T-helper 1 cell treated with Interleukin-12 subunit alpha and Interleukin-12 subunit beta and Interleukin-4 antibody, amounts not matched to agents 30 μg/mL and 1 μg/mL, for 36 hours (primary cell): Measurements from ENCODE around the gene IP6K3.

Experiments
- H3K27ac Mint-ChIP-seq: one replicate; pipeline ENCODE4 v1.8.0; 2021; ENCODE audit warnings: mild to moderate bottlenecking, mixed read lengths
- H3K27me3 Mint-ChIP-seq: one replicate; pipeline ENCODE4 v1.8.0; 2021; ENCODE audit warnings: low read depth, mixed read lengths
- H3K36me3 Mint-ChIP-seq: one replicate; pipeline ENCODE4 v1.8.0; 2021; ENCODE audit warnings: low read depth, mixed read lengths
- H3K4me1 Mint-ChIP-seq: one replicate; pipeline ENCODE4 v1.8.0; 2021; ENCODE audit warnings: low read depth, mixed read lengths
- H3K4me3 Mint-ChIP-seq: one replicate; pipeline ENCODE4 v1.8.0; 2021; ENCODE audit warnings: mild to moderate bottlenecking, moderate library complexity, mixed read lengths
- H3K9me3 Mint-ChIP-seq: one replicate; pipeline ENCODE4 v1.8.0; 2021; ENCODE audit warnings: mixed read lengths

Gene IP6K3

DNA sequence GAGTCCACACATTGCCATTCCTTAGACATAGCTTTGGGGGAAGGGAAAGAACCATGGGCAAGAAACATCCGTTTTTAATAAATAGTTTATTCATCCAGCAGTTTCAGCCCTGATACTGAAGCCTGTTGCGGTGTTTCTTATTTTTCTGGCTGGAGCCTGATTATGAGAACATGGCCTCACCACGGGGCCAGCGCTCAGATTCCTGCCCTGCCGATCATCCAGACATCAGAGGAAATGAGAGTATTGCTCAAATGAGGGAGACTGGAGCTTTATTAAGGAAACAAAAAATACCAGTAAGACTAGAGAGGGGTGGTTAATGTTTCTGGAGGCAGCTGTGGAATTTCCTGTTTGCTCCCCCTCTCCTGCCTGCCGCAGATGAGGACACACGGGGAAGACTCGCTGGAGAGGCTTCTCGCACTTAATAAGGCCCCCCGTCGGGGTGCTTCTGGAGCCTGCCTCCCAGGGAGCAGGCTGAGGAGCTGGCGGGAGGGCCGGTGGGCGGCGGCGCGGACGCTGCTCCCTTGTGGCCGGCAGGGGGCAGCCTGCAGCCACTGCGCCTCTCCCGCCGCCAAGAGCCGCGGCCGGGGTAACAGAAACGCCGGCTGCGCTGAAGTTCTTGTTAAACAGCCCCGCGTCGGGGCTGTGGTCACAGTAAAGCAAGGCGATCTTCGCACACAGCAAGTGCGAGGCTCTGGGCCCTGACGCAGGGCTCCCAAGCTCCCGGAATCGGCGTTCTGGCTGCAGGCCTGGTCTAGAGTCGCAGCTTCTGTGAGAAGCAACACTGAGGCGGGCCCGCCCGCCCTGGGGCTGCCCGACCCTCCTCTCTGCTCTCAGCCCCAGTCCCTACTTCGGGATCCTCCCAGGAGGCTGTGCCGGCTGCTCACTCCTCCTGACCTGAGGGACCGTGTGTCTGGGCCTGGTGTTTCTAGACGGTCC, 24.7 kb upstream of the IP6K3 start:
- Mint-ChIP-seq H3K4me1 (peaks cover 2% of the 10 kb centered on the region), H3K27ac (no peak overlapping the region), H3K36me3 (peaks cover 22% of the 10 kb centered on the region), H3K27me3 (peaks cover 9% of the 10 kb centered on the region), H3K4me3 (no peak overlapping the region), H3K9me3 (no peaks in the 10 kb centered on the region)

DNA sequence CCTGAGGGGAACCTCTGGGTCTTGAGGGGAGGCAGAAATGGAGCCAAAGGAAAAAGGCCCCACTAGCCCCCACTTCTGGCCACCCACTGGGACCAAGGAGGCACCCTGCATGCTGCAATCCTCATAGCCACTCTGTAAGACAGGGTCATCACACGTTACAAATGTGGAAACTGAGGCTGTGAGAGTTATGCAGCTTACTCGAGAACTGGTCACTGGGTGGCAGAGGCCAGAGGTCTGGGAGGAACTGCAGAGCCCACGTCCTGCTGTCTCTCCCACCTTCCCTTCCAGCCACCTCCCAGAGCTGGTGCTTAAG, 24.1 kb upstream of the IP6K3 start:
- H3K4me3 Mint-ChIP-seq = no peak overlapping the region
- peaks cover 2% of the 10 kb centered on the region for H3K4me1 Mint-ChIP-seq
- H3K27ac Mint-ChIP-seq = no peak overlapping the region
- peaks cover 9% of the 10 kb centered on the region for H3K27me3 Mint-ChIP-seq
- H3K9me3 Mint-ChIP-seq = no peaks in the 10 kb centered on the region
- H3K36me3 Mint-ChIP-seq = peaks cover 15% of the 10 kb centered on the region

DNA sequence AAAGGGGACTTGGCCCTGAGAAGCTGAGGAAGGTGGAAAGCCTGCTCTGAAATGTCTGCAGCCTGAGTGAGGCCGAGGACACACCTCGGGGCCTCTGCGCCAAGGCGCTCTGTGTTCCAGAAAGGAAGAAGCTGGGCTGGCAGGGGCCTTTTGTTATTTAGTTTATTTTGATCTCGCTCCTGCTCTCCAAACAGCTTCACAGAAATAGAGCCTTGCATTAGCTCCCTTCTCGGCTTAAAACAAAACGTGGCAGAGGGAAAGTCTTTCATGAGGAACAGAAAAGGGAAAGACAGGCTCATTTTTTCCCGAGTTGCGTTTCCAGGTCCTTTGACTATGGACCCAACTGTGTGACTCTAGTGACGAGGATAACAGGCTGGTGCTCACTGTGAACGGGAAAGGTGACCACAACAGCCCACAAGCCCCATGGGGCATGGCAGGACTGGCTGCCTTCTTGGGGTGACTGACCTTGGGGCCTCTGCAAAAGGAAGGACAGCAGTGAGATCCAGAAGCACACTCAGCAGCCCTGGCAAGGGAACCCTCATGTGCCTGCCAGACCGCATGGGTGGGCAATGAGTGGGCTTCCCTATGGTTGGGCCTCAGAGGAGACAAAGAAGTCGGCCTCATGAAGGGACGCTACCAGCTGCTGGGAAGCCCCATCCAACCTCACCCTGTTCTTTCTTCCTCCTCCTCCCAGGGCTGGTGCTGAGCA, 23.6 kb upstream of the IP6K3 start:
- Mint-ChIP-seq H3K9me3 (no peaks in the 10 kb centered on the region), H3K36me3 (peaks cover 15% of the 10 kb centered on the region), H3K4me1 (peaks cover 2% of the 10 kb centered on the region), H3K27me3 (peaks cover 13% of the 10 kb centered on the region), H3K4me3 (no peak overlapping the region), H3K27ac (no peak overlapping the region)

DNA sequence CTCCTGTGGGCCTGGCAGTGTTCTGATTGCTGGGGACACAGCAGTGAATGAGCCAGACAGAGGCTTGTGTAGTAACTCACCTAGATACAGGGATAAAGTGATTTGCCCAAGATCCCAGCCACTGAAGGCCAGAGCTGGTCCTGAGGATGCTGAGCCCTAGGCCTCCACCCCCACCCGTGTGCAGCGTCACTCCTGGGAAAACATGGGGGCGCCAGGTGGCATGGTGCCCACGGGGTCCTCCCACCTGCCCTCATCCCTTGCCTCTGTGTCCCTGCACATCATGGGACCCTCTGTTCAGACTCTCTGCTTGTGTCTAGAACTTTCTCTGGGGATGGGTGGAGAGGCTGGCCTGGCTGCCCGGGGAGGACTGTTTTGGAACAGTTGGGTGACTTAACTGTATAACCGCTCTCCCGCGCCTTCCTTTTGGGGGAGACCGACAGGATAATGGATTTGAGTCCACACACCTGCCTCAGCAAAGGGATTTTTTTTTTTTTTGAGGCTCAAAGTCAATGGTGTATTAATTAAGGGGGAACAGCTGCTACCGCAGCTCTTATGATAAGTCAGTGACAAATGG, 22.6 kb upstream of the IP6K3 start:
- Mint-ChIP-seq H3K27ac (no peak overlapping the region), H3K4me1 (no peaks in the 10 kb centered on the region), H3K9me3 (no peaks in the 10 kb centered on the region), H3K27me3 (peaks cover 14% of the 10 kb centered on the region), H3K4me3 (no peak overlapping the region), H3K36me3 (peaks cover 11% of the 10 kb centered on the region)

DNA sequence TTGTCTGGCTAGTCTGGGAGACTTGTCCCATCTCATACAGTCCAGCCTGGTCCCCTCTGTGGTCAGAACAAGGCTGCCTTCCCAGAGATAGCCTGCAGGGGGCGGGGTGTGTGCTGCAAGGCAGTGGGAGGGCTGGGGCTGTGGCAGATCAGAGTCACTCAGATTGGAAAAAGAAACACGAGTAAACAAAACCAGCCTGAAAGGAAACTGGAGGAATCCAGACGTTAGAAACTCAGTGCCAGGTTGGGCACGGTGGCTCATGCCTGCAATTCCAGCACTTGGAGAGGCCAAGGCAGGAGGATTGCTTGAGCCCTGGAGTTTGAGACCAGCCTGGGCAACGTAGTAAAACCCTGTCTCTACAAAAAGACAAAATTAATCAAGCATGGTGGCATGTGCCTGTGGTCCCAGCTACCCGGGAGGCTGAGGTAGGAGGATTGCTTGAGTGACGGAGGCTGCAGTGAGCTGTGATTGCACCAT, 22.0 kb upstream of the IP6K3 start:
- peaks cover 14% of the 10 kb centered on the region for H3K27me3 Mint-ChIP-seq
- H3K4me3 Mint-ChIP-seq = no peak overlapping the region
- no peaks in the 10 kb centered on the region for H3K4me1 Mint-ChIP-seq
- H3K9me3 Mint-ChIP-seq = no peaks in the 10 kb centered on the region
- H3K36me3 Mint-ChIP-seq = peaks cover 11% of the 10 kb centered on the region
- H3K27ac Mint-ChIP-seq = no peak overlapping the region

DNA sequence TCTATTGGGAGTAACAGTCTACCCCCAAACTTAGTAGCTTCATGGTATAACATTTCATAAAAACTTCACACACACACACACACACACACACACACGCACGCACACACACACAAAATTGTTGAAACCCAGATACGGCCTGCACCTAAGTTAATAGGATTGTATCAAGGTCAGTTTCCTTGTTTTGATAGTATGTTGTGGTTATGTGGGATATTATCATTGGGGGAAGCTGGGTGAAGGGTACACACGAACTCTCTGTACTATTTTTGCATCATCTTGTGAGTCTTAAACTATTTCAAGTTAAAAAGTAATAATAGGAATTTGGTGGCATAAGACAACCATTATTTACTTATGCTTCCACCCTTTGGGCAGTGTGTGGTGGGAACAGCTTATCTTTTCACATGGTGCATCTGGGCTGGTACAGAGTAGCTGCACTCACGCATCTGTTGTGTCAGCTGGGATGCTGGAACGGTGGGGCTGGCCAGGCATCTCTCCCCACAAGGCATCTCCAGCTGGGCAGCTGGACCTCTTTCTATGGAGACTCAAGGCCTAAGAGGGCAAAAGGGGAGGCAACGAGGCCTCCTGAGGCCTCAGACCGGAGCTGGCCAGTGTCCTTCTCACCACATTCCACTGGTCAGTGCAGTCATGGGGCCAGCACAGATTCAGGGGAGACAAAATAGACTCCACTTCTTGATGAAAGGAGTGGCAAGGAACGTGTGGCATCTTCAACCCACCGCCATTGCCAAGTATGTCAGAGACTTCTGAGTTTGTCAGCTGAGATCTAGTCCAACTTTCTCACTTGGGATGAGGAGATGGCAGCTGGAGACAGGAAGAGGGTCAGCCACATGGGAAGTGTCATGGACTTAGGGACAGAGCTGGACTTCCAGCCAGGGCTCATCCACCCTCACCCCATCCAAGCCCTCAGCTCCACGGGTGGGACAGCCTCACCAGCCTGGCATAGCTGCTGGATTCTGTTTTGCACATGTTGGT, 20.5 kb upstream of the IP6K3 start:
- H3K27ac Mint-ChIP-seq = no peak overlapping the region
- H3K4me1 Mint-ChIP-seq = no peaks in the 10 kb centered on the region
- no peak overlapping the region for H3K4me3 Mint-ChIP-seq

DNA sequence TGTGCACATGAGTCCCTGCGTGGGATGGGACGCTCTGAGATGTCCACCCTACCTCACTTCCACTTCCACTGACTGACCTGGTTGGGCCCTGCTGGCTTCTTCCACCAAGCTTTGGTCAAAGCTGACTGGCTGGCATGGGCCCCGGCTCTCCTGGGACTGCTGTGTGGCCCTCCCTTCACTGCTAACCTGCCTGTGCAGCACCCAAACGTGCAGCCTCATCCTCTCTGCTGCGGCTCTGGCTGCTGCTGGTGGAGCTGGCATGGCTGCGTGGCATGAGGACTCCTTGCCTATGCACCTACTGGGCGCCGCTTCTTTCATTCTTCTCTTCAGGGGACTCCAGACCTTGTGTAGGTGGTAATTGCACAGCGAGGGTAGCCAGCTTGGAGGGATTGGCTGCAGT, 18.7 kb upstream of the IP6K3 start:
- H3K4me1 Mint-ChIP-seq = no peaks in the 10 kb centered on the region
- no peak overlapping the region for H3K27ac Mint-ChIP-seq
- H3K27me3 Mint-ChIP-seq = peaks cover 17% of the 10 kb centered on the region
- no peak overlapping the region for H3K4me3 Mint-ChIP-seq
- no peaks in the 10 kb centered on the region for H3K36me3 Mint-ChIP-seq
- no peaks in the 10 kb centered on the region for H3K9me3 Mint-ChIP-seq

More for the DNA sequence above, 20.5 kb upstream of the IP6K3 start:
- Mint-ChIP-seq H3K27me3 (peaks cover 16% of the 10 kb centered on the region), H3K36me3 (peaks cover 2% of the 10 kb centered on the region), H3K9me3 (no peaks in the 10 kb centered on the region)

DNA sequence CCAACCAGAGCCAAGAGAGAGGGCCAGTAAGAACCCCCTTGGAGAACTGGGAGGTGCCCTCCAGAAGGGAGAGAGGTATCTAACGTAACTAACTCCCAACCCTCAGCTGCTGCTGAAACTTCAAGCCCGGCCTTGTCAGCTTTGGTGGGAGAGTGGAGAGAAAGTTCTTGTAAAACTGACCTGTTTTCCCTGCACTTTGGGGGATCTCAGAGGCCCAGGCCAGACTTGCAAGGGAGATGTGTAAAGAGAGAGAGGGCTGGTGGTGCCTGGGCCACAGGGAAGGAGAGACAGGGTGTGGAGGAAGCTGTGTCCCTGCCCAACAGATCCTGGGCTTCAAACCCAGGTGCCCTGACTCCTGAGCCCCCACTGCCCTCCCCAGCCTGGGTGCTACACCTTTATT, 17.3 kb upstream of the IP6K3 start:
- H3K27me3 Mint-ChIP-seq = peaks cover 17% of the 10 kb centered on the region
- no peak overlapping the region for H3K27ac Mint-ChIP-seq
- H3K4me1 Mint-ChIP-seq = no peaks in the 10 kb centered on the region
- no peaks in the 10 kb centered on the region for H3K36me3 Mint-ChIP-seq
- H3K9me3 Mint-ChIP-seq = no peaks in the 10 kb centered on the region
- no peak overlapping the region for H3K4me3 Mint-ChIP-seq

DNA sequence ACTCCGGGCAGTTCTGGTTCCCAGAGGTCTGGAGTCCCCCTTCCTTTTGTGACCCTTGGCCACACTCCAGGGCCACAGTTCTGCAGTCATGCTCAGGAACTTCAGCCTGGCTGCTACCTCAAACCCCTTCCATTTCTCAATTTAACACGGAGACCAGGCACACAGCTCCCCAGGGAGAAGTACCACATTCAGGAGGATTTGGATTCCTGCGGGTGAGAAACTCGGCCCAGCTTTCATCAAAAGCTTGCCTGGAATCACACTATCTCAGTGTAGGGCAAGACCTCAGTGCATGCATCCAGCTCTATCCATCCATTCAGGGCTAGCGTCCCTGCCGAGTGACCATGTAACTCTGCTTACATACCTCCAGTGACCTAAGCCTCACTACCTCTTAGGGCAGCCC, 16.8 kb upstream of the IP6K3 start:
- no peaks in the 10 kb centered on the region for H3K4me1 Mint-ChIP-seq
- no peak overlapping the region for H3K4me3 Mint-ChIP-seq
- H3K27me3 Mint-ChIP-seq = peaks cover 16% of the 10 kb centered on the region
- no peaks in the 10 kb centered on the region for H3K36me3 Mint-ChIP-seq
- no peak overlapping the region for H3K27ac Mint-ChIP-seq
- no peaks in the 10 kb centered on the region for H3K9me3 Mint-ChIP-seq

DNA sequence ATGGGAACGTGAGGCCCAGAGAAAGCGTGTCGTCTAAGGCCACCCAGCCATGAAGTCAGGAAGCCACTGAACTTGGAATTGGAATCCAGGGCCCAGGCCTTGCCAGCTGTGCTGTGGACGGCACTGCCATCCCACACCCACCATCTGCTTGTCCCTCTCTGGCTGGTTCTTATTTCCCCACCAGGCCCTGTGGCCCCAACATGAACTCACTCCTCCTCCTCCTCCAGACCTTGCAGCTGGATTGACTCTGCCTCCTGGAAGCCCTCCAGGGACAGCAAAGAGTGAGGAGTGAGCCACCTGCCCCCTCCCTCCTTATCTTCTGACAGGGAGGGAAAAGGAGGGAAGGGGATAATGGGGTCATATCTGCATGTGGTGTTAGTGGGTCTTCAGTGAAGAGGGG, 16.0 kb upstream of the IP6K3 start:
- no peak overlapping the region for H3K4me3 Mint-ChIP-seq
- H3K27me3 Mint-ChIP-seq = peaks cover 14% of the 10 kb centered on the region
- no peaks in the 10 kb centered on the region for H3K36me3 Mint-ChIP-seq
- no peaks in the 10 kb centered on the region for H3K9me3 Mint-ChIP-seq
- no peaks in the 10 kb centered on the region for H3K4me1 Mint-ChIP-seq
- no peak overlapping the region for H3K27ac Mint-ChIP-seq

DNA sequence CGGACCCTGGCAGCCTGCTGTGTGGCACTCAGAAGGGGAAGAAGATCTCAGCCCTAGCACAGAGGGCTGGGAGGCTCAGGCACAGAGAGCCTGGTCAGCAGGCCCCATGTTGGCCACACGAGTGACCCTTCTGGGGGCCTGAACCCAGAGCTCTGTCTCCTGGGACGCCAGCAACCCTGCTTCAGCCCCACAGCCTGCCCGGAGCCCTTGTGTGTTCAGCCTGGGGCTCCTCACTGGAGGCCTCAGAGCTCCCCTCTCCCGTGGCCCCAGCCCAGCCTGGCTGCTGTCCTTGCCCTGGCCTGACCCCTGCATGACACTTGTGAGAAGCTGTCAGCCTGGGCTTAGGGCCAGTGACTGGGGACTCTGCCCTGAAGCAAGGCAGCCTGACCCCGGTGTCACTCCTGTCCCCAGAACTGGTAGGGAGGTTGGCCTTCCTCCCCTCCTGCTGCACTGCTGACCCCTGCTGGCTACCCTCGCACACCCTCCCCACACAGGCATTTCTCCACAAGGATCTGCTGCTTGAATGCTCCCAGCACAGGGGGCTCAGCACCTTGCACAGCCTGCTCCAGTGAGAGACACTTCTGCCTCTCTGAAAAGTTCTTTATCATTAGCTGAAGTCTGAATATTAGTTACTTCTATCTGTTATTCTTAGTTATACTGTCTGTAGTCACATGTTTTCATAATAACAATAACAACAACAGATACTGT, 15.4 kb upstream of the IP6K3 start:
- peaks cover 9% of the 10 kb centered on the region for H3K27me3 Mint-ChIP-seq
- H3K9me3 Mint-ChIP-seq = no peaks in the 10 kb centered on the region
- H3K27ac Mint-ChIP-seq = no peak overlapping the region
- H3K36me3 Mint-ChIP-seq = no peaks in the 10 kb centered on the region
- no peak overlapping the region for H3K4me3 Mint-ChIP-seq
- no peaks in the 10 kb centered on the region for H3K4me1 Mint-ChIP-seq

DNA sequence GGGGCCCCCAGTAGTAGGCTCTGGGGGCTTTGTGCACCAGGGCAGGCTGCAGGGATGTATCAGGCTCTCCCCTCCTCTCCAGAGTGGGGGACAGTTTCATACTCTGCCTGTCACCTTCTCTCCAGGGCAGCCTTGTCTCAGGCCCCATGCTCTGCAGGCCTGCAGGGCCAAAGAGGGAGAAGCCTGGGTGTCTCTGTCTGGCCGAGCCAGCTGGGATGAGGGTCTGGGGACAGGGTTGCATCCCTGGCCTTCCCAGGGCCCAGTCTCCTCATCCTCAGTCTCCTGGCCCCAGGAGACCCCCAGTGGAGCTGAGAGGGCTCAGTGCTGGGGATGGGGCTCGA, 14.8 kb upstream of the IP6K3 start:
- Mint-ChIP-seq H3K4me3 (no peak overlapping the region), H3K4me1 (no peaks in the 10 kb centered on the region), H3K9me3 (no peaks in the 10 kb centered on the region), H3K27me3 (peaks cover 9% of the 10 kb centered on the region), H3K27ac (no peak overlapping the region), H3K36me3 (no peaks in the 10 kb centered on the region)

DNA sequence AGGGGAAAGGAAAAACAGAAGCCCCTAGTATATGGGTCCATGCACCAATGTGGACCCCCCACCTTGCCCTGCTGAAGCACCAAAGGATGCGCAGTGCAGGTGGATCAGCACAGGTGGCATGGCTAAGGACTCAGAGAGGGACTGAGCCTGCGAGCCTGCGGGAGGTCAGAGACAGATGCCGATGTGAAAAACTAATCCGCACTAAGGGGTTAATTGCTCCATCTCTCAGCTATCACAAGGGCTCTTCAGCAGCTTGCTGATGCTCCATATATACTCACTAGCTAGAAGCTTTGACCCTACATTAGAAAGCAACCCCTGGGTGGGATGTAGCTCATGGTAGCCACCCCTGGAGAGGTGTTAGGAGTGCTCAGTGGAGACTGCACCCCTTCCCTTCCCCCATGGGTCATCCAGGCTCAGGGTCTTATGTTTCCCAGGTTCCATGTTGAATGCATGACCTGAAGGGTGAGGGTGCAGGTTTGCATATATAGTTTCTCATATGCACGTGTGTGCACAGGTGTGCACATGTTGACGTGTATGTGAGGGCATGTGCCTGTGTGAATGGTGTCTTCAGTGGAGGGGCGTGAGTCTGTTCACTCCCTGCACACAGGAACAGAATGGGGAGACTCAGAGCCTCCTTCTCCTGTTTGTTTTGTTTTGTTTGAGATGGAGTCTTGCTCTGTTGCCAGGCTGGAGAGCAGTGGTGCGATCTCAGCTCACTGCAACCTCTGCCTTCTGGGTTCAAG, 13.4 kb upstream of the IP6K3 start:
- no peaks in the 10 kb centered on the region for H3K4me1 Mint-ChIP-seq
- no peaks in the 10 kb centered on the region for H3K36me3 Mint-ChIP-seq
- H3K27ac Mint-ChIP-seq = no peak overlapping the region
- no peak overlapping the region for H3K4me3 Mint-ChIP-seq
- H3K27me3 Mint-ChIP-seq = peaks cover 4% of the 10 kb centered on the region
- H3K9me3 Mint-ChIP-seq = no peaks in the 10 kb centered on the region
